Panc1 (cell line): ENCODE data around the gene PIPOX.

Experiments
- CTCF ChIP-seq: fragments of 450-650 bp; IDR thresholded peaks from 2 replicates; pipeline ENCODE4 v1.5.1; 2017; ENCODE audit warnings: mild to moderate bottlenecking
- REST ChIP-seq, 2 experiments: IDR thresholded peaks; 2 replicates each; pipeline ENCODE4 v1.6.1; 2011 to 2012; ENCODE audit warnings: low read depth in 2 of 2, control low read depth in 1 of 2, low read length in 1 of 2, mild to moderate bottlenecking in 1 of 2, moderate library complexity in 1 of 2; ENCODE audit not compliant: insufficient read depth in 1 of 2

- TF ChIP-seq CTCF (no peak), REST (IDR thresholded peaks at IDR 0.05; ENCODE audit: insufficient read depth in 1 of 2, low read depth in 2 of 2, low read length in 1 of 2) (no peak)
Observed at GRCh38 chr17:29019475-29020181, 23.3 kb upstream of the PIPOX start.
